HS-5 (cell line): ENCODE results near the gene ARMC12.
"Not testable (repeated sequence)": the region's sequence is repeated elsewhere in the genome, so short reads cannot be mapped to it uniquely, and the experiment has no call there.

Source experiments
- DNase-seq: peaks from one replicate; pipeline ENCODE4 v3.0.0-alpha.2; 2012; ENCODE audit warnings: low read depth

ARMC12 gene

GRCh38 chr6:35736982-35737412 is at the start of gene ARMC12:
ARMC12 (plus strand) TSS chr6:35737032; CDS start chr6:35737109, 77 bp downstream.
- no peak for DNase-seq

GRCh38 chr6:35687658-35688604 is 48.9 kb upstream of the ARMC12 start:
- no peak for DNase-seq

GRCh38 chr6:35688605-35689322 is 48.1 kb upstream of the ARMC12 start, which contains the start of gene FKBP5:
FKBP5 (minus strand) TSS chr6:35688915; CDS start chr6:35642824, 46,091 bp downstream.
- no peak for DNase-seq

- not testable (repeated sequence) for DNase-seq
These were observed 46.8 kb upstream of the ARMC12 start for GRCh38 chr6:35690006-35690405.

GRCh38 chr6:35690484-35690883 is 46.3 kb upstream of the ARMC12 start:
- DNase-seq, result no peak

GRCh38 chr6:35691027-35691824 is 45.6 kb upstream of the ARMC12 start:
- no peak for DNase-seq

- no peak for DNase-seq
These were observed 42.4 kb upstream of the ARMC12 start for GRCh38 chr6:35694462-35694861.

- DNase-seq, result not testable (repeated sequence)
These were observed 38.4 kb upstream of the ARMC12 start for GRCh38 chr6:35698430-35698829.

GRCh38 chr6:35698858-35699257 is 38.0 kb upstream of the ARMC12 start:
- DNase-seq, result no peak

- DNase-seq, result no peak
These were observed 33.3 kb upstream of the ARMC12 start for GRCh38 chr6:35703554-35703953.

- no peak for DNase-seq
These were observed 30.4 kb upstream of the ARMC12 start for GRCh38 chr6:35706468-35706867.

GRCh38 chr6:35707714-35708407 is 29.0 kb upstream of the ARMC12 start:
- no peak for DNase-seq

GRCh38 chr6:35708585-35708984 is 28.2 kb upstream of the ARMC12 start:
- no peak for DNase-seq

- DNase-seq, result no peak
These were observed 26.5 kb upstream of the ARMC12 start for GRCh38 chr6:35710241-35710847.

GRCh38 chr6:35711731-35712130 is 25.1 kb upstream of the ARMC12 start:
- no peak for DNase-seq

- no peak for DNase-seq
These were observed 23.6 kb upstream of the ARMC12 start for GRCh38 chr6:35713006-35713767.

GRCh38 chr6:35716798-35717197 is 20.0 kb upstream of the ARMC12 start:
- DNase-seq, result no peak

GRCh38 chr6:35717449-35718374 is 19.1 kb upstream of the ARMC12 start:
- DNase-seq, result no peak

GRCh38 chr6:35718375-35718736 is 18.5 kb upstream of the ARMC12 start:
- DNase-seq, result no peak
